NCI-H226 (cell line): Measurements from ENCODE around the gene CDC42SE2.
"Not testable (repeated sequence)": the region's sequence is repeated elsewhere in the genome, so short reads cannot be mapped to it uniquely, and the experiment has no call there.

Source experiments
- DNase-seq: peaks from one replicate; pipeline ENCODE4 v3.0.0-alpha.2; 2015

Gene CDC42SE2

GRCh38 chr5:131279204-131279603 lies 15.4 kb downstream of the CDC42SE2 start:
- no peak for DNase-seq

- no peak for DNase-seq
Observed at GRCh38 chr5:131280417-131280816, 16.6 kb downstream of the CDC42SE2 start.

GRCh38 chr5:131281133-131281867 lies 17.4 kb downstream of the CDC42SE2 start:
- DNase-seq, result no peak

GRCh38 chr5:131281868-131282234 lies 18.0 kb downstream of the CDC42SE2 start:
- no peak for DNase-seq

- DNase-seq, result no peak
Observed at GRCh38 chr5:131282235-131282634, 18.4 kb downstream of the CDC42SE2 start.

- no peak for DNase-seq
Observed at GRCh38 chr5:131285703-131286399, 22.0 kb downstream of the CDC42SE2 start.

- DNase-seq, result no peak
Observed at GRCh38 chr5:131286400-131286715, 22.5 kb downstream of the CDC42SE2 start.

GRCh38 chr5:131288328-131288727 lies 24.5 kb downstream of the CDC42SE2 start:
- no peak for DNase-seq

- no peak for DNase-seq
Observed at GRCh38 chr5:131289738-131290137, 25.9 kb downstream of the CDC42SE2 start.

GRCh38 chr5:131296213-131296672 lies 32.4 kb downstream of the CDC42SE2 start:
- no peak for DNase-seq

GRCh38 chr5:131297886-131298285 lies 34.0 kb downstream of the CDC42SE2 start:
- no peak for DNase-seq

GRCh38 chr5:131299465-131299864 lies 35.6 kb downstream of the CDC42SE2 start:
- no peak for DNase-seq

- DNase-seq, result no peak
Observed at GRCh38 chr5:131302506-131302905, 38.7 kb downstream of the CDC42SE2 start.

GRCh38 chr5:131303537-131303936 lies 39.7 kb downstream of the CDC42SE2 start:
- DNase-seq, result peak; percentile 44

GRCh38 chr5:131304414-131304813 lies 40.6 kb downstream of the CDC42SE2 start:
- DNase-seq, result no peak

GRCh38 chr5:131305138-131305689 lies 41.4 kb downstream of the CDC42SE2 start:
- DNase-seq, result no peak

- DNase-seq, result peak; percentile 49
Observed at GRCh38 chr5:131305906-131306305, 42.1 kb downstream of the CDC42SE2 start.

GRCh38 chr5:131312235-131312772 lies 48.5 kb downstream of the CDC42SE2 start:
- not testable (repeated sequence) for DNase-seq

- DNase-seq, result no peak
Observed at GRCh38 chr5:131316026-131316425, 52.2 kb downstream of the CDC42SE2 start.

- DNase-seq, result no peak
Observed at GRCh38 chr5:131316822-131317221, 53.0 kb downstream of the CDC42SE2 start.

GRCh38 chr5:131318455-131318854 lies 54.6 kb downstream of the CDC42SE2 start:
- DNase-seq, result no peak

GRCh38 chr5:131321066-131321465 lies 57.2 kb downstream of the CDC42SE2 start:
- DNase-seq, result no peak

- no peak for DNase-seq
Observed at GRCh38 chr5:131322926-131323325, 59.1 kb downstream of the CDC42SE2 start.

GRCh38 chr5:131323378-131323777 lies 59.5 kb downstream of the CDC42SE2 start:
- no peak for DNase-seq
